C4-2B (cell line): ENCODE measurements around the gene FXYD1.

Experiments used
- CTCF ChIP-seq: fragments of 450-650 bp; conservative IDR thresholded peaks from 2 replicates; pipeline ENCODE4 v1.5.1; 2017; ENCODE audit warnings: mild to moderate bottlenecking
- ZFX ChIP-seq: fragments of 450-650 bp; IDR thresholded peaks from 2 replicates; pipeline ENCODE4 v1.6.1; 2017

GRCh38 chr19:35160629-35161433 is 22.2 kb downstream of the FXYD1 start:
- TF ChIP-seq CTCF = no peak
- no peak for TF ChIP-seq ZFX
